Neural cell (in vitro differentiated cells): ENCODE results near the gene PDCD4. TPM values are rescaled to one million over a fixed set of nuclear protein-coding genes. Genes with fewer than 3 reads are reported as not detected.

Experiments used
- H2AFZ ChIP-seq: fragments of 200-600, 300-800 bp; sonication (generic), shearing (Covaris generic); 2 replicates; pipeline ENCODE4 v1.6.0; 2014; ENCODE audit warnings: low read depth, mild to moderate bottlenecking, antibody characterized with exemption, low read length, moderate library complexity
- H3F3A ChIP-seq: fragments of 200-600 bp; shearing (Covaris generic); 2 replicates; pipeline ENCODE4 v1.6.1; 2016; ENCODE audit warnings: mild to moderate bottlenecking, moderate library complexity, mixed read lengths, antibody characterized with exemption, low read length; ENCODE audit not compliant: insufficient read depth, poor library complexity, severe bottlenecking
- H3K27ac ChIP-seq: fragments of 200-600, 300-800 bp; sonication (generic), shearing (Covaris generic); 2 replicates; pipeline ENCODE4 v1.5.1; 2014; ENCODE audit warnings: mild to moderate bottlenecking, low read length, moderate library complexity
- H3K27me3 ChIP-seq: fragments of 300-800, 200-600 bp; sonication (generic), shearing (Covaris generic); 2 replicates; pipeline ENCODE4 v1.6.0; 2014; ENCODE audit warnings: mild to moderate bottlenecking, low read depth, low read length, moderate library complexity; ENCODE audit not compliant: insufficient read depth
- H3K36me3 ChIP-seq: fragments of 300-800, 200-600 bp; sonication (generic), shearing (Covaris generic); 2 replicates; pipeline ENCODE4 v1.5.1; 2014; ENCODE audit warnings: mild to moderate bottlenecking, antibody characterized with exemption, low read length, moderate library complexity; ENCODE audit not compliant: insufficient read depth
- H3K4me2 ChIP-seq: fragments of 300-800, 200-600 bp; sonication (generic), shearing (Covaris generic); 2 replicates; pipeline ENCODE4 v1.6.0; 2014; ENCODE audit warnings: mild to moderate bottlenecking, low read length
- H3K4me3 ChIP-seq: fragments of 300-800, 200-600 bp; sonication (generic), shearing (Covaris generic); 2 replicates; pipeline ENCODE4 v1.5.1; 2014; ENCODE audit warnings: mild to moderate bottlenecking, low read length, moderate library complexity
- H3K79me2 ChIP-seq: fragments of 200-600 bp; shearing (Covaris generic); replicated peaks from 2 replicates; pipeline ENCODE4 v1.6.0; 2014; ENCODE audit warnings: mild to moderate bottlenecking, low read length, moderate library complexity; ENCODE audit not compliant: insufficient read depth
- H3K9ac ChIP-seq: fragments of 300-800, 200-600 bp; sonication (generic), shearing (Covaris generic); 2 replicates; pipeline ENCODE4 v1.6.1; 2016; ENCODE audit warnings: mild to moderate bottlenecking, low read length, mixed read lengths
- H3K9me2 ChIP-seq: fragments of 200-600 bp; shearing (Covaris generic); 2 replicates; pipeline ENCODE4 v1.6.1; 2016; ENCODE audit warnings: mild to moderate bottlenecking, low read length, mixed read lengths; ENCODE audit not compliant: insufficient read depth
- H3K9me3 ChIP-seq: fragments of 200-600, 300-800 bp; sonication (generic), shearing (Covaris generic); 2 replicates; pipeline ENCODE4 v1.6.1; 2016; ENCODE audit warnings: mild to moderate bottlenecking, mixed run types, low read length, moderate library complexity, mixed read lengths
- H4K20me1 ChIP-seq: fragments of 200-600 bp; shearing (Covaris generic); 2 replicates; pipeline ENCODE4 v1.6.1; 2016; ENCODE audit warnings: mild to moderate bottlenecking, mixed run types; ENCODE audit not compliant: insufficient read depth
- CTCF ChIP-seq: fragments of 450-650 bp; IDR thresholded peaks from 2 replicates; pipeline ENCODE4 v1.5.1; 2014; ENCODE audit warnings: antibody characterized with exemption, mild to moderate bottlenecking, moderate library complexity; ENCODE audit not compliant: poor library complexity, severe bottlenecking
- EP300 ChIP-seq: fragments of 450-650 bp; conservative IDR thresholded peaks from 2 replicates; pipeline ENCODE4 v1.6.1; 2014; ENCODE audit warnings: antibody characterized with exemption, mild to moderate bottlenecking, moderate library complexity; ENCODE audit not compliant: poor library complexity, severe bottlenecking
- EZH2 ChIP-seq: fragments of 200-600, 300-800 bp; shearing (Covaris generic), sonication (generic); IDR thresholded peaks from 2 replicates; pipeline ENCODE4 v1.6.1; 2014; ENCODE audit warnings: antibody characterized with exemption, low read length, borderline replicate concordance, mild to moderate bottlenecking; ENCODE audit not compliant: insufficient read depth, poor library complexity, severe bottlenecking
- MXI1 ChIP-seq: fragments of 450-650 bp; conservative IDR thresholded peaks from 2 replicates; pipeline ENCODE4 v1.6.1; 2014; ENCODE audit warnings: antibody characterized with exemption, mild to moderate bottlenecking; ENCODE audit not compliant: poor library complexity, severe bottlenecking
- POLR2AphosphoS5 ChIP-seq: IDR thresholded peaks from 2 replicates; pipeline ENCODE4 v1.6.1; 2012
- RAD21 ChIP-seq: fragments of 450-650 bp; conservative IDR thresholded peaks from 2 replicates; pipeline ENCODE4 v1.6.1; 2014; ENCODE audit warnings: antibody characterized with exemption, mild to moderate bottlenecking, moderate library complexity
- REST ChIP-seq: IDR thresholded peaks from 2 replicates; pipeline ENCODE4 v1.6.1; 2012; ENCODE audit warnings: borderline replicate concordance
- SMC3 ChIP-seq: fragments of 450-650 bp; conservative IDR thresholded peaks from 2 replicates; pipeline ENCODE4 v1.6.1; 2014; ENCODE audit warnings: antibody characterized with exemption, mild to moderate bottlenecking, moderate library complexity; ENCODE audit not compliant: poor library complexity
- TAF1 ChIP-seq: IDR thresholded peaks from 2 replicates; pipeline ENCODE4 v1.6.1; 2012; ENCODE audit warnings: low read depth
- polyA plus RNA-seq: library from polyadenylated mRNA; depleted of rRNA; stranded (reverse); fragments of >200 nt; gene quantifications from 2 replicates; pipeline ENCODE4 v1.2.3, GENCODE V29; 2014

Gene PDCD4
- polyA plus RNA-seq, 1 donor from 2014 or later = 83.5 TPM

- no peak overlapping the region for H3K4me3 ChIP-seq
- H3K4me2 ChIP-seq = no peak overlapping the region
- H3K9ac ChIP-seq = no peak overlapping the region
- H3K79me2 ChIP-seq = no peaks in the 10 kb centered on the region
- H3K27me3 ChIP-seq = no peaks in the 10 kb centered on the region
- H4K20me1 ChIP-seq = no peaks in the 10 kb centered on the region
- H3K36me3 ChIP-seq = no peaks in the 10 kb centered on the region
- no peaks in the 10 kb centered on the region for H3K9me2 ChIP-seq
- TF ChIP-seq REST (no peak), RAD21 (no peak), MXI1 (no peak), SMC3 (no peak), CTCF (no peak), TAF1 (no peak), EP300 (no peak), EZH2 (no peak), POLR2AphosphoS5 (no peak)
- H3K9me3 ChIP-seq = no peaks in the 10 kb centered on the region
- H2AFZ ChIP-seq = no peak overlapping the region
- H3F3A ChIP-seq = no peaks in the 10 kb centered on the region
- no peak overlapping the region for H3K27ac ChIP-seq
Observed at GRCh38 chr10:110863956-110864355, 7.8 kb upstream of the PDCD4 start.

GRCh38 chr10:110864662-110865140 lies 7.0 kb upstream of the PDCD4 start:
- TF ChIP-seq EP300 (no peak), MXI1 (no peak), EZH2 (no peak), REST (no peak), POLR2AphosphoS5 (no peak), TAF1 (no peak), CTCF (no peak), RAD21 (no peak), SMC3 (no peak)
- H3K4me2 ChIP-seq = no peak overlapping the region
- no peaks in the 10 kb centered on the region for H3K79me2 ChIP-seq
- no peaks in the 10 kb centered on the region for H4K20me1 ChIP-seq
- H3K4me3 ChIP-seq = no peak overlapping the region
- no peaks in the 10 kb centered on the region for H3K9me2 ChIP-seq
- H3K9ac ChIP-seq = no peak overlapping the region
- no peaks in the 10 kb centered on the region for H3K27me3 ChIP-seq
- no peaks in the 10 kb centered on the region for H3K36me3 ChIP-seq
- no peak overlapping the region for H3K27ac ChIP-seq
- H3K9me3 ChIP-seq = no peaks in the 10 kb centered on the region
- no peak overlapping the region for H2AFZ ChIP-seq
- H3F3A ChIP-seq = no peaks in the 10 kb centered on the region
